ENCODE data around the gene ZNF44.
"Not testable (repeated sequence)": the region's sequence is repeated elsewhere in the genome, so short reads cannot be mapped to it uniquely, and the experiment has no call there.

Gene ZNF44

DNA sequence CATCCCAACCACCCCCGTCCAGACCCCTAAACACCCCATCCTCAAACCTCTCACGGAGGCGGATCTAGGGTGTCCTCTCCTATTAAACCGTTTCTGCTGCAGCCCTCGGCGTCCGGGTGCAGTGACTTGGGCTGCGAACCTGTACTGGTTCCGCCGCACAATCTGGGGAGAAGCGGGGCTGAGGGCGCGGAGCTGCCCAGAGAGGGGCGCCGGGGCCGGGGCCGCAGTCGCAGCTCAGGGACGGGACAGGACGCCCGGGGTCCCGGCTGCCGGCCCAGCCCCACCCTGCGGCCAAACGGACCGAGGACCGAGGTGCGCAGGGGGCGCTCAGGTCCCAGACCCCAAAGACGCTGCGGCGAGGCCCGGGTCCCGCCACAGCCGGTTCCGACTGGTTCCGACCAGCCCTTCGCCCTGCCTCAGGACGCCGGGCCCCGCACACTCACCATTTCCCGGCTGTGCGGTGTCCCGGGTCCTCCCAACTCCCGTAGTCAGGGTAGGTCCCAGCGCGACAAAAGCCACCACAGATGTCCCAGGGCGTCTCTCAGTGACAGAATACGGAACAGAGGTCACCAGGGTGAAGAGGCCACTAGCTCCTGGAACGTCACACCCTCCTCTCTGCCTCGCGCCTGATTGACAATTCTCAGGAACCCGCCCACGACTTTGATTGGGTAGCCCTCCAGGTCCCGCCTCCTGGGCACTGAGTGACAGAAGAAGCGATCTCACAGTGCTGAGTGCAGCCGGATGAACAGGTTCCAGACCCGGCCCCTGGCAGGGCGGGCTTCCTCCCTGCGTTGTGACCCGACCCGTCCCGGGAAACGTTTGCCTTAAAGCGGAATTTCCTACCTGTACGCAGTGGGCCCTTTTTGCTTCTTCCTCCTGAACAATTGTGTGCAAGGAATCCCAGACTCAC, at the start of gene ZNF44:
Gene ZNF44, minus strand, starts transcription at position 635 of the 910 bp plus-strand sequence. Its CDS starts 189 bp downstream, at position 446.
- peaks cover 0 to 18% of the 10 kb centered on the region in 2 donors for H3K4me1 ChIP-seq (ENCODE audit: control insufficient read depth in 1 of 2, insufficient read depth in 2 of 2, low read length in 2 of 2)
- H3K9me3 ChIP-seq (ENCODE audit: control insufficient read depth in 1 of 2, low read length in 2 of 2): no peaks in the 10 kb centered on the region
- peak within 1 kb of the TSS; percentile 81 to 95 for H3K4me3 ChIP-seq (ENCODE audit: low read depth in 1 of 2, low read length in 2 of 2)
- no peaks in the 10 kb centered on the region for H3K27me3 ChIP-seq (ENCODE audit: low read depth, low read length)
- H3K36me3 ChIP-seq (ENCODE audit: control insufficient read depth in 1 of 2, insufficient read depth in 2 of 2, low read length in 2 of 2): no peaks in the 10 kb centered on the region
- peak within 1 kb of the TSS; percentile 87 for H3K27ac ChIP-seq (ENCODE audit: low read length)

DNA sequence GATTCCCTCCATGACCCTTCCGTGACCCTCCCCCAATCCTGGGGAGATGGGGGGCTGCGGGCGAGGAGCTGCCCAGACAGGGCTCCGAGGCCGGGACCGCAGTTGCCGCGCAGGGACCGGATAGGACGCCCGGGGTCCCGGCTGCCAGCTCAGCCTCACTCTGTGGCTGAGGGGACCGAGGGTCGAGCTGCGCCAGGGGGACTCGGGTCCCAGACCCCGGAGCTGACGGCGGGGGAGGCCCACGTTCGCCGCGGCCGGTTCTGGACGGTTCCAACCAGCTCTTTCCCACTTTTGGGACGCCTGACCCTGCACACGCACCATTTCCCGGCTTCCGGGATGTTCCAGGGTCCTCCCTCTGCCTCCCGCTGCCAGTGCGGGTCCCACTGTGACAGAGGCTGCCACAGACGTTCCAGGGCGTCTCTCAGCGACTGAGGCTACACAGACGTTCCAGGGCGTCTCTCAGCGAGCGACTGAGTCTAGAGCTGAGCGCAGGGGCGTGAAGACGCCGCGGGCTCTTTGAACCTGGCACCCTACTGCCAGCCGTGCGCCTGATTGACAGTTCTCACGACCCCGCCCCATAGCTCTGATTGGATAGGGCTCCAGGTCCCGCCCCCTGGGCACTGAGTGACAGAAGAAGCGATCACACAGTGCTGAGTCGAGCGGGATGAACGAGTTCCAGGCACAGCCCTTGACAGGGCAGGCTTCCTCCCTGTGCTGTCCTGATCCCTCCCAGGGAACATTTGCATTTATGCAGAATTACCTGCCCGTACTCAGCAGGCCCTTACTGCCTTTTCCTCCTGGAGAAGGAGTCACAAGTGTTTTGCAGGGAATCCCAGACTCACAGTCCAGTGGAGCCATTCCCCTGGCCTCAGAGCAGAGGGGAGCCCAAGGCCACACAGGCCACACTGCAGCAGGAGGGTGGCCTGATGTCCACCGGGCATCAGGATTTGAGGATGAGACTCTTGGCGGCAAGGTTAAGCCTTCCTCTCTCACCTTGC, 38.8 kb upstream of the ZNF44 start, which contains the start of gene ZNF563:
Gene ZNF563, minus strand, starts transcription at position 472 of the 998 bp plus-strand sequence. Its CDS starts 151 bp downstream, at position 321.
- Histone ChIP-seq H3K27ac (ENCODE audit: low read length) (peak within 1 kb of the TSS; percentile 84), H3K4me1 (ENCODE audit: control insufficient read depth in 1 of 2, insufficient read depth in 2 of 2, low read length in 2 of 2) (peaks cover 5 to 12% of the 10 kb centered on the region in 2 donors), H3K27me3 (ENCODE audit: low read depth, low read length) (no peaks in the 10 kb centered on the region), H3K36me3 (ENCODE audit: control insufficient read depth in 1 of 2, insufficient read depth in 2 of 2, low read length in 2 of 2) (no peaks in the 10 kb centered on the region), H3K4me3 (ENCODE audit: low read depth in 1 of 2, low read length in 2 of 2) (peak within 1 kb of the TSS; percentile 77 to 82), H3K9me3 (ENCODE audit: control insufficient read depth in 1 of 2, low read length in 2 of 2) (no peaks in the 10 kb centered on the region)

DNA sequence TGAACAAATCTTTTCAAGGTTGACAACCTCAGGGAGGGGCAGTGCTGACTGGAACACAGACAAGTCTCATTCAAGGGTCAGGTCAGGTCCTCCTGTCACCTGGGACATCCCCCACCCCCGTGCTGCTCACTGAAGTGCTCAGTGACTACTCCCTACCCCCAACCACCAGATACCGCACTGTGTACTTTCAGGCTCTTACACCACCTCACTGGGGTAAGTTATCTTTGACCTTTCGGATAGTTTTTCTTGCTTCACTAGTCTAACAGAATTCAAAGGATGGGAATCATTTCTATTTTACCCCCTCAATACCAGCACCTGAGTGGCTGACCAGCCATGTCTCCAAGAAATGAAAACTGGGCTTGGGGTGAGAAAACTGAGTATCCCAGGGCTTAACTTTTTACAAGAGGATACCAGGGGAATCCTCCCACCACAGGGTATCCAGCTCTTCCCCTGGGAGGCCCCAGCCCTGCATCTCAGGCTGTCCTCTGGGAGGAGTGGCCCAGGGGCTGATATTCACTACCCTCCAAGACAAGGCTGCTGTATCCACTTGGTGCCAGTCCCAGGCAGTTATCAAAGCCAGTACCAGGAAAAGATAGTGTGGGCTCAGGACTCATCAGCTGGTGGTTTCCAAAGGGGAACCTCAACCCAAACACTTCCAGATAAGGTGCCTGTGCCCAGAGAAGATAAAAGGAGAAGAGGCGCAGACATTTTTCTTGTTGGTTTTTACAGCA, 36.7 kb upstream of the ZNF44 start:
- Histone ChIP-seq H3K27ac (ENCODE audit: low read length) (no peak overlapping the region), H3K9me3 (ENCODE audit: control insufficient read depth in 1 of 2, low read length in 2 of 2) (no peaks in the 10 kb centered on the region), H3K27me3 (ENCODE audit: low read depth, low read length) (no peaks in the 10 kb centered on the region), H3K4me3 (ENCODE audit: low read depth in 1 of 2, low read length in 2 of 2) (no peak overlapping the region), H3K4me1 (ENCODE audit: control insufficient read depth in 1 of 2, insufficient read depth in 2 of 2, low read length in 2 of 2) (peaks cover 5 to 12% of the 10 kb centered on the region in 2 donors), H3K36me3 (ENCODE audit: control insufficient read depth in 1 of 2, insufficient read depth in 2 of 2, low read length in 2 of 2) (no peaks in the 10 kb centered on the region)

DNA sequence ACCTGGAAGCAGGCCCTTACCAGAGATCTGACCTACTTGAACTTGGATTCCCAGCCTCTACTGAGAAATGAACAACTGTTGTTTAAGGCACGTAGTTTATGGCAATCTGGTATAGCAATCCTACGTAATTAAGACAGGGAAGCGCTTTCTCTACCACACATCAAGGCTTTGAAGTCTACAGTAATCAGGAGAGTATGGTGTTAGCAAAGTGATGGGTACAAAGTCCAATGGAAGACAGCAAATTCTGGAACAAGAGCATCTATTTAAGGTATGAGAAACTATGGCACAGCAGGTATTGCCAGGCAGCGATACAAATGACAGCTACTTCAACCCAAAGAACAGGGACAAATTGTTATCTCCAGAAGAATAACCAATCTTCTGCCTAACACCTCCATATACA, 35.7 kb upstream of the ZNF44 start:
- no peak overlapping the region for H3K27ac ChIP-seq (ENCODE audit: low read length)
- no peak overlapping the region for H3K4me3 ChIP-seq (ENCODE audit: low read depth in 1 of 2, low read length in 2 of 2)
- no peaks in the 10 kb centered on the region for H3K27me3 ChIP-seq (ENCODE audit: low read depth, low read length)
- H3K36me3 ChIP-seq (ENCODE audit: control insufficient read depth in 1 of 2, insufficient read depth in 2 of 2, low read length in 2 of 2): no peaks in the 10 kb centered on the region
- peaks cover 5 to 12% of the 10 kb centered on the region in 2 donors for H3K4me1 ChIP-seq (ENCODE audit: control insufficient read depth in 1 of 2, insufficient read depth in 2 of 2, low read length in 2 of 2)
- no peaks in the 10 kb centered on the region for H3K9me3 ChIP-seq (ENCODE audit: control insufficient read depth in 1 of 2, low read length in 2 of 2)

DNA sequence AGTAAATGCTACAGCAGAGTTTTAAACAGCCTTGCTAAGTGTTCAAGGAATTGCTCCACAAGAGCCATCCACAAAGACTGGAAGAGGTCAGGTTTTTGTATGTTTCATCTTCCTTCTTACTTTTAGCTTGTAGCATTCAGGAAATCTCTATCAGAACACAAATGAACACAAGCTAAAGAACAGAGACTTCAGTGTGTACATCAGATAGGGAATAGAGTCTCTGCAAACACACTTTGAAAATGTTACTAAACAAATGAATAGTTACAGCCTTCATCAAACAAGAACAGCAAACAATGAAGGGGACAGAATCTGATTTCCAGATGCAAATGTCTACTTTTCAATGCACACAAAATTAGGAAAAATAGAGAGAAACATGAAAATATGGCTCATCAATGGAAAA, 31.0 kb upstream of the ZNF44 start:
- Histone ChIP-seq H3K27me3 (ENCODE audit: low read depth, low read length) (no peaks in the 10 kb centered on the region), H3K4me1 (ENCODE audit: control insufficient read depth in 1 of 2, insufficient read depth in 2 of 2, low read length in 2 of 2) (no peaks in the 10 kb centered on the region), H3K27ac (ENCODE audit: low read length) (no peak overlapping the region), H3K4me3 (ENCODE audit: low read depth in 1 of 2, low read length in 2 of 2) (no peak overlapping the region), H3K36me3 (ENCODE audit: control insufficient read depth in 1 of 2, insufficient read depth in 2 of 2, low read length in 2 of 2) (peaks cover 0 to 11% of the 10 kb centered on the region in 2 donors), H3K9me3 (ENCODE audit: control insufficient read depth in 1 of 2, low read length in 2 of 2) (peaks cover 0 to 9% of the 10 kb centered on the region in 2 donors)

DNA sequence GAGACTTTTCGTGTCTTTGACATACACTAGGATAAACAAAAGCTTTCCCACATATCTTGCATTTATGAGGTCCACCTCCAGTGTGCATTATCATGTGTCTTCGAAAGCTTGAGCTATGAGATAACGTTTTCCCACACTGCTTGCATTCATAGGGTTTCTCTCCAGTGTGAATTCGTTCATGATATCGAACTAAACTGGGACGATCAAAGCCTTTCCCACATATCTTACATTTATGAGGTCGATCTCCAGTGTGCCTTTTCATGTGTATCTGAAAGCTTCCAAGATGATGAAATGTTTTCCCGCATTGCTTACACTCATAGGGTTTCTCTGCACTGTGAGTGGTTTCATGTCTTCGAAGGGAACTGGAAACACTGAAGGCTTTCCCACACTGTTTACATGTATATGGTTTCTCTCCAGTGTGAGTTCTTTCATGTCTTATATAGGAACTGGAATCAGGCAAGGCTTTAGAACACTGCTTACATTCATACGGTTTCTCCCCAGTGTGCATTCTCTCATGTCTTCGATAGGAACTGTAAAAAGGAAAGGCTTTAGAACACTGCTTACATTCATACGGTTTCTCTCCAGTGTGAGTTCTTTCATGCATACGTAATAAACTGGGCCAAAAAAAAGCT, 24.2 kb upstream of the ZNF44 start:
- H3K36me3 ChIP-seq (ENCODE audit: control insufficient read depth in 1 of 2, insufficient read depth in 2 of 2, low read length in 2 of 2): peaks cover 10 to 41% of the 10 kb centered on the region in 2 donors

DNA sequence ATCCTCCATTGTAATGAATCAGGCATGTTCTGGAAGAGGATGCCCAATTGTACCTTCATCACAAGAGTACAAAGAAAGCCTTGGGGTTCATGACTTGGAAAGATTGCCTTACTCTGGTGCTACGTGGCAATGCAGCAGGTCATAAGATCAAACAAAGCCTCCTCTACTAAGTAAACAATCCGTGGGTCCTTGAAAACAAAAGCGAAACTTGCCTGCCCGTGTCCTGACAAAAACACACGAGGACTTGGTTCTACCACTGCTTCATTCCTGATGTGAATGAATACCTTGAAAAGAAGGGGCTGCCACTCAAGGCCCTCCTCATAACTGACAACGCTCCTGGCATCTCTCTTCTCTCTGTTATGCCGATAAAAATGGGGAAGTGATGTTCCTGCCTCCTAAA, 19.9 kb upstream of the ZNF44 start:
- H3K36me3 ChIP-seq (ENCODE audit: control insufficient read depth in 1 of 2, insufficient read depth in 2 of 2, low read length in 2 of 2): peaks cover 9 to 19% of the 10 kb centered on the region in 2 donors
- peaks cover 0 to 6% of the 10 kb centered on the region in 2 donors for H3K9me3 ChIP-seq (ENCODE audit: control insufficient read depth in 1 of 2, low read length in 2 of 2)
- H3K4me1 ChIP-seq (ENCODE audit: control insufficient read depth in 1 of 2, insufficient read depth in 2 of 2, low read length in 2 of 2): no peaks in the 10 kb centered on the region
- no peak overlapping the region for H3K4me3 ChIP-seq (ENCODE audit: low read depth in 1 of 2, low read length in 2 of 2)
- no peak overlapping the region for H3K27ac ChIP-seq (ENCODE audit: low read length)
- H3K27me3 ChIP-seq (ENCODE audit: low read depth, low read length): no peaks in the 10 kb centered on the region

More for the DNA sequence above, 24.2 kb upstream of the ZNF44 start:
- Histone ChIP-seq H3K9me3 (ENCODE audit: control insufficient read depth in 1 of 2, low read length in 2 of 2) (peaks cover 0 to 15% of the 10 kb centered on the region in 2 donors), H3K4me3 (ENCODE audit: low read depth in 1 of 2, low read length in 2 of 2) (no peak overlapping the region), H3K27me3 (ENCODE audit: low read depth, low read length) (no peaks in the 10 kb centered on the region), H3K4me1 (ENCODE audit: control insufficient read depth in 1 of 2, insufficient read depth in 2 of 2, low read length in 2 of 2) (no peaks in the 10 kb centered on the region), H3K27ac (ENCODE audit: low read length) (no peak overlapping the region)

DNA sequence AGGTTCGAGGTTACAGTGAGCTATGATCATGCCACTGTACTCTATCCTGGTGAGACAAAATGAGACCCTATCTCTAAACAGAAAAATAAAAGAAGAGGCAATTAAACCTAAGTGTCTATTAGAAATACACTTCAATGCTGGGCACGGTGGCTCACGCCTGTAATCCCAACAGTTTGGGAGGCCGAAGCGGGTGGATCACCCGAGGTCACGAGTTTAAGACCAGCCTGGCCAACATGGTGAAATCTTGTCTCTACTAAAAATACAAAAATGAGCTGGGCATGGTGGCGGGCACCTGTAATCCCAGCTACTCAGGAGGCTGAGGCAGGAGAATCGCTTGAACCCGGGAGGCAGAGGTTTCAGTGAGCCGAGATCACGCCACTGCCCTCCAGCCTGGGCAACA, 14.2 kb upstream of the ZNF44 start:
- H3K36me3 ChIP-seq (ENCODE audit: control insufficient read depth in 1 of 2, insufficient read depth in 2 of 2, low read length in 2 of 2); H3K9me3 ChIP-seq (ENCODE audit: control insufficient read depth in 1 of 2, low read length in 2 of 2); H3K27ac ChIP-seq (ENCODE audit: low read length); H3K27me3 ChIP-seq (ENCODE audit: low read depth, low read length); H3K4me1 ChIP-seq (ENCODE audit: control insufficient read depth in 1 of 2, insufficient read depth in 2 of 2, low read length in 2 of 2); H3K4me3 ChIP-seq (ENCODE audit: low read depth in 1 of 2, low read length in 2 of 2): not testable (repeated sequence)

DNA sequence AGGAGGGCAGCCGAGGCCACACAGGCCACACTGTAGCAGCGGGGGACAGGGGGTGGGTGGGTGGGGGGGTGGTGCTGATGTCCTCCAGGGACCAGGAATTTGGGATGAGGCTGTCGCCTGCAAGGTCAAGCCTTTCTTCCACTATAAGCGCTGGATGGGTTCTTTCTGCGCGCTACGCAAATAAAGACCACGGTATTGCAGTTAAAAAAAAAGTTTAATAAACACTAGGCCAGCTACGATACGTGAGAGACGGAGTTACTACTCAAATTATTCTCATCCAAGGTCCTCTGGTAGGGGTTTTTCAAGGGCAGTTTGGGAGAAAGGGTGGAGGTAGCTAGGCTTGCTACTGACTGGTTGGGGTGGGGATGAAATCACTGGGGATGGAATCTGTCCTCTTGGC, 508 bp upstream of the ZNF44 start:
- Histone ChIP-seq H3K36me3 (ENCODE audit: control insufficient read depth in 1 of 2, insufficient read depth in 2 of 2, low read length in 2 of 2) (no peaks in the 10 kb centered on the region), H3K9me3 (ENCODE audit: control insufficient read depth in 1 of 2, low read length in 2 of 2) (no peaks in the 10 kb centered on the region), H3K4me3 (ENCODE audit: low read depth in 1 of 2, low read length in 2 of 2) (peak overlapping the region; percentile 81 to 95), H3K27me3 (ENCODE audit: low read depth, low read length) (no peaks in the 10 kb centered on the region), H3K27ac (ENCODE audit: low read length) (no peak overlapping the region), H3K4me1 (ENCODE audit: control insufficient read depth in 1 of 2, insufficient read depth in 2 of 2, low read length in 2 of 2) (peaks cover 0 to 14% of the 10 kb centered on the region in 2 donors)

DNA sequence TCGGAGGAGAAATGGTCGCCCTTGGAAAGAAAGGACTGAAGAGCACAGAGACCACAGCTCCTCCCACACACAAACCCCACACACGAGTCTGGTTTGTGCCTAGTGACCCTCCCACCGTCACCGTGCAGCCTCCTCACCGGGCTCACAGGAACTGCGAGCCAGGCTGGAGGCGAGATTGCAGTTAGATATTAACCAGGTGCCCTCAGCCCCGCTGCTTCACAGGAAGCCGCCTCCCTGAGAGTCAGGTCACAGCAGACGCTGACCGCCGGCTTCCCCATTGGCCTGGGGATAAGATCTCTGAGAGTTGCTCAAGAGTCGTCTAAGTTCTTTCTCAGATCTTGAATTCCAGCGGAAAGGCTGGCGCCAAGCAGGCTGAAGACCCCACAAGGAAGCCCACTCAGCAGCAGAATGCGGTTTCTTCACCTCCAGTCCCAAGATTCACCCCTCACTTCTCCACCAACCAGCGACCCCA, 870 bp downstream of the ZNF44 start:
- H3K4me1 ChIP-seq (ENCODE audit: control insufficient read depth in 1 of 2, insufficient read depth in 2 of 2, low read length in 2 of 2): peaks cover 0 to 25% of the 10 kb centered on the region in 2 donors
- H3K36me3 ChIP-seq (ENCODE audit: control insufficient read depth in 1 of 2, insufficient read depth in 2 of 2, low read length in 2 of 2): no peaks in the 10 kb centered on the region
- peak overlapping the region; percentile 81 to 95 for H3K4me3 ChIP-seq (ENCODE audit: low read depth in 1 of 2, low read length in 2 of 2)
- peak overlapping the region; percentile 61 for H3K27ac ChIP-seq (ENCODE audit: low read length)
- H3K27me3 ChIP-seq (ENCODE audit: low read depth, low read length): no peaks in the 10 kb centered on the region
- H3K9me3 ChIP-seq (ENCODE audit: control insufficient read depth in 1 of 2, low read length in 2 of 2): no peaks in the 10 kb centered on the region

All from muscle layer of duodenum (tissue), 2 donors.